Upper lobe of left lung (tissue), 4 donors: ENCODE measurements around the gene NPW.

ENCODE experiments used
- CTCF ChIP-seq, 6 experiments: fragments of 450-650 bp in 4 of 6; fragments of 200-600 bp in 2 of 6; sonication (generic) in 2 of 6; IDR thresholded peaks; one replicate each; pipeline ENCODE4 v1.5.1; 2016 to 2019; ENCODE audit warnings: antibody characterized with exemption in 6 of 6
- EP300 ChIP-seq, 4 donors: sonication (generic); formaldehyde crosslinking; IDR thresholded peaks; one replicate each; pipeline ENCODE4 v1.5.1; 2017; ENCODE audit warnings: antibody characterized with exemption in 4 of 4, control low read depth in 2 of 4
- POLR2A ChIP-seq, 4 donors: fragments of 450-650 bp; IDR thresholded peaks; one replicate each; pipeline ENCODE4 v1.5.1; 2016 to 2017; ENCODE audit warnings: antibody characterized with exemption in 4 of 4, mild to moderate bottlenecking in 2 of 4

DNA sequence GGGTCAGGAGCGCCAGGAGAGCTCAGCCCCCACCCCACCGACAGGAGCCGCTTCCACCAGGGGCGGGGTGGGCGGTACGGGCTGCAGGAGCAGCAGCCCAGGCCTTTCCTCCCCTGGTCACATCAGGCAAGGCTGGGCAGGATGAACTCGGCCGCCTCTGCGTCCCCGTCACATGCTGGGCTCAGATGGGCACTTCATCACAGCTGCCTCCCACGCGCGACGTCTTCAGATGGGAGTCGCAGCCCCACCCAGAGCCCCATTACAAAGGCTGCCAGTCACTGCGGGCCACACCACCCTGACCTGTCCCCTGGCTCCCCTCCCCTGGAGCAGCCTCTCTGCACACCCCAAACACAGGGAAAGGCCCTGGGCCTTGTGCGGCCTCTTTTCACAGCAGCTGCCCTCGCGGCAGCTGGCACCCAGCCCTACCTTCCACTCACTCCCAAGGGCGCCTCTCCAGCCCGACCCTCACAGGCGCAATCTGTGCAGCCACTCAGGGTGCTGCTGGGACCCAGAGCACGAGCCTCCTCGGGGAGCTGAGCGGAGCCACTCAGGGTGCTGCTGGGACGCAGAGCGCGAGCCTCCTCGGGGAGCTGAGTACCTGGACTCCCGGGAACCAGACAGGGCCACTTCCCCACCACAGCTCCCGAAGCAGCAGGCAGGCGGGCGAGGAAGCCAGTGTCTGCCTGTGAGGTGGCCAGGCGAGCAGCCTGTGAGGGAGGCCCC is 14.6 kb upstream of the NPW start:
- no peak for TF ChIP-seq CTCF (IDR thresholded peaks at IDR 0.05)
- TF ChIP-seq POLR2A (IDR thresholded peaks at IDR 0.05) = no peak
- no peak for TF ChIP-seq EP300 (IDR thresholded peaks at IDR 0.05)
